NT2/D1 (cell line): Measurements from ENCODE around the gene UBXN2A.

ENCODE experiments used
- YY1 ChIP-seq: IDR thresholded peaks from 2 replicates; pipeline ENCODE4 v1.6.1; 2011; ENCODE audit not compliant: insufficient read length, insufficient read depth
- ZNF274 ChIP-seq: IDR thresholded peaks from 2 replicates; pipeline ENCODE4 v1.6.1; 2011; ENCODE audit warnings: mild to moderate bottlenecking, low read depth, low read length

- no peak for TF ChIP-seq ZNF274
- TF ChIP-seq YY1 = no peak
These were observed 54.3 kb downstream of the UBXN2A start for GRCh38 chr2:23994567-23994966.
